HG03575 (cell line): ENCODE measurements around the gene OR2T35.
"Not testable (repeated sequence)": the region's sequence is repeated elsewhere in the genome, so short reads cannot be mapped to it uniquely, and the experiment has no call there.

Experiments
- ATAC-seq: cut with Tn5 transposase; IDR thresholded peaks from one replicate; pipeline ENCODE4 v1.9.1; 2021; ENCODE audit not compliant: unreplicated experiment, insufficient number of reproducible peaks, low FRiP score; ENCODE audit errors: extremely low read depth

The OR2T35 gene, protein sequence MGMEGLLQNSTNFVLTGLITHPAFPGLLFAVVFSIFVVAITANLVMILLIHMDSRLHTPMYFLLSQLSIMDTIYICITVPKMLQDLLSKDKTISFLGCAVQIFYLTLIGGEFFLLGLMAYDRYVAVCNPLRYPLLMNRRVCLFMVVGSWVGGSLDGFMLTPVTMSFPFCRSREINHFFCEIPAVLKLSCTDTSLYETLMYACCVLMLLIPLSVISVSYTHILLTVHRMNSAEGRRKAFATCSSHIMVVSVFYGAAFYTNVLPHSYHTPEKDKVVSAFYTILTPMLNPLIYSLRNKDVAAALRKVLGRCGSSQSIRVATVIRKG

DNA sequence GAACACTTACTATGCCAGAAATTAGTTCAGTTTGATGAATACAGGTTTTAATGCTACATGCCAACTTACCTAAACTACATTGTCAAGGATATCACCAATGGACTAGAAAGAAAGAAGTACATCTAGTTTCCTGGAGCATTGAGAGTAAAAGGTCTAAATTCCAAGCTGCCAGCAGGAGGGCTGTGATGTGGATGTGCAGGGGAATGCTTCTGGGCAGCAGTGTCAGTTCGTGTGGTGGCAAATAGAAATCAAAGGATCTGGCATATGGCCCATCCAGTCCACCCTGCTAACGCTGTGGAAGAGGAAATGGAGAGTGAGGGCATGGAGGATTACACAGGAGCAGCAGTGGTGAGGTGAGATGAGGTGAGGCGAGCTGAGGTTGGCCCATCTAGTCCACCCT, at the start of gene OR2T35:
Gene OR2T35, minus strand, starts transcription at position 101 of the 400 bp plus-strand sequence. CDS start 6,020 bp downstream, outside the sequence.
- ATAC-seq = not testable (repeated sequence)

DNA sequence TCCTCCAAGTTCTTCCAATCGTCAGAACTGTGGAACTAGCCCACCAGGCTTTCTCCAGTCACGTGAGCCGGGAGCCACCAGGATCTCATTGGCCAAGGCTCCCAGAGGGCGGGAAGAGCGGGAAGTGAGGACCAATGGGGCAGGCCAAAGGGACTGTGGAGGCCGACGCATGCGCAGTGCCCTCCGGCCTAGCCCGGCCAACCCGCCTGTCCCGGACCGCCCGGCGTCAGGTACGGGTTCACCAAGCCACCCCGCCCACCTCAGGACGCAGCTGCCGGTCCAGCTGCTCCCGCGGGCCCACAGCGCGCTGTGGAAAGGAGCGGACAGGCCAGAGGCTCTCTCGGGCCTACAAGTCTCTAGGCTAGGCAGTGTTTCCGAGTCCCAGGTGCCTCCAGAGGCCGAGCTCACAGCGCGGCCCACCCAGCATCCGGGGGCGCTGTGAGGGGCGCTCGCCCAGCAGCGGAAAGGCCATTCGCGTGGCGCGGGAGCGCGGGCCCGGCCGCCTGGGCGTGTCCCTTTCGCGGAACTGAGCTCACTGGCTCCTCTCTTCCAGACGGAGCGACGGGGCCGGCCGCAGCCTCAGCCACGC, 46.6 kb upstream of the OR2T35 start:
- no peak for ATAC-seq

GRCh38 chr1:248688527-248689298, 43.6 kb upstream of the OR2T35 start:
- ATAC-seq = peak; percentile 47

DNA sequence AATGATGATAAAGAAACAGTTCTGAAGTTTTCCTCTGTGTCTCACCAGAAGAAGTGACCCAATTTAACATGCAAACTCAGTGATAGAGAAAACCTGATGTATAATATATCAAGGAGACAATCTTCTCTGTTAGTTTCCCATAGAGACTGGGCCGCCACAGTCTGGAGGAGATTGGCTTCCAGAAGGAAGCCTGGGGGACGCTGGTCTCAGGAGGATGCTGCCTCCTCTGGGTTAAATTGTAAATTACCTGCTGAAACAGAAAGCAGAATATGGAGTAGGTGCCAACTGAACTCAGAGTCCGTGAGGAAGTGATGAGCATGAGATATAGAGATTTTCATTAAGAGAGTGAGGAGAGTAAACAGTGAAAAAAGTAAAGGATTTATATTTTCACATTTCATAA, 41.7 kb upstream of the OR2T35 start:
- ATAC-seq = peak; percentile 60

DNA sequence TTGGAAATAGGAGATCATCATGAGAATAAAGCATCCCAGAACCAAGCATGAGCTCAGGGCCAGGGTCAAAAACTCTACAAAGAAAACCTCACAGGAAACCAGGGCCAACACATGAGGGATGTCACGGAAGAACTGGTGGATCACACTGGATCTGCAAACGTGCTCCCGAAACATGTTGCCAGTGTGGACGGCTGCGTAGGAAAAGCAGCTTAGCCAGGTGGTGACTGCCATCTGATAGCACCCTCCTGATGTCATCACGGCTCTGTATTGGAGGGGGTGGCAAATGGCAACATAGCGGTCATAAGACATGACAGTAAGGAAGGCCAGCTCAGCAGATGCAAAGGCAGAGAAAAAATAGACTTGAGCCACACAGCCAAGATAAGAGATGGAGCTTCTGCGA, 36.6 kb upstream of the OR2T35 start:
- ATAC-seq = no peak

DNA sequence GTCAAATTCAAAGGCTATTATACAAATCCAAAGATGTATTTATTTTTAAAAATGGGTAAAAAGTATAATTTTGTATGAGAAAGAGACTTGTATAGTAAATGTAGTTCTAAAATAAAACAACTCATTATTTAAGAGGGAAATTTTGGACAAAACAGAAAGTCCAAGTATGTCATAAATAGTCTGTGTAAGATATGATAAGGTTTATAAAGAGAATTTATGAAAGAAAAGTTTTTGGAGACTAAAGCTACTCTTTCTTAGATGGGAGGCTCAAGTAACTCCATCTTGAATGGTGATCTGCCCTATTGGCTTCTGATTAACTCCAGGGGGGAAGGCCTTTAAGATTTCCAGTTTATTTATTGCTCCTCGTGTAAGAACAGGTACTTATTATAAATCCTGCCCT, 24.9 kb upstream of the OR2T35 start:
- ATAC-seq = no peak

GRCh38 chr1:248663453-248664328, 18.6 kb upstream of the OR2T35 start:
- peak; percentile 89 for ATAC-seq

DNA sequence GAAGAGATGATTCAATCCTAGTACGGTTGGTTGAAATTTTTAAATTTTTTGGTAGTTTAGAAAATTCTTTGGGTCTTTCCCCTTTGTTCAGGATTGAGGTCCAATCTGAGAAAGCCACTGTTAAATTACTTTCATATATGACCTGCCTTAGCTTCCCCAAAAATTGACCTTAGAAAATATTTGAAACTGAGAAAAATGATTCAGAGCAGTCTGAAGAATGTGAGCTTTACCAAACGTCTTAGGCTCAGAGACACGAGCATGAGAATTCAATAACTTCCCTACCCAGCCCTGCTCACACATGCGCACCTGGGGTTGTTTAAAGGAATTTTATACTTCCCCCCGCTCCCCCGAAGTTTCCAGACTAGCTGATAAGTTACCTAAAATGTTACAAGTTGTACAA, 11.7 kb upstream of the OR2T35 start:
- not testable (repeated sequence) for ATAC-seq

DNA sequence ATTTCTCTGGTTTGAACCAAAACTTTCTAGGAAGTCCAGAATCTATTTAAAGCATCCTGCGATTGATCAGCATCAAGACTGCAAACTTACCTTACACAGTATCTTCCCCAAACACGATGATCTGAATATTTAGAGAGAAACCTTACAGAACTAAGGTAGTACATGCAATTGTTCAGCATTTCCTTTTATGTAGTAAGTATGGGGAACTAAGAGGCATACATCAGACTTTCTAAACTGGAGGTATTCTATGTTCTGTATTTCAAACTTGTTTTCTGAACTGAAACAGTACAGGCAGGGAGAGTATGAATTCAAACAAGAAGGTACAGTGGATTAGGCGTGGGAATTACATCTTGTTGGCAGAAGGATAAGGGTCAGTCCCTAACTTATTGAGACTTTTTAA, 10.3 kb upstream of the OR2T35 start, which contains the start of gene OR2T27:
Gene OR2T27, minus strand, starts transcription at position 175 of the 400 bp plus-strand sequence. CDS start 4,644 bp downstream, outside the sequence.
- not testable (repeated sequence) for ATAC-seq

DNA sequence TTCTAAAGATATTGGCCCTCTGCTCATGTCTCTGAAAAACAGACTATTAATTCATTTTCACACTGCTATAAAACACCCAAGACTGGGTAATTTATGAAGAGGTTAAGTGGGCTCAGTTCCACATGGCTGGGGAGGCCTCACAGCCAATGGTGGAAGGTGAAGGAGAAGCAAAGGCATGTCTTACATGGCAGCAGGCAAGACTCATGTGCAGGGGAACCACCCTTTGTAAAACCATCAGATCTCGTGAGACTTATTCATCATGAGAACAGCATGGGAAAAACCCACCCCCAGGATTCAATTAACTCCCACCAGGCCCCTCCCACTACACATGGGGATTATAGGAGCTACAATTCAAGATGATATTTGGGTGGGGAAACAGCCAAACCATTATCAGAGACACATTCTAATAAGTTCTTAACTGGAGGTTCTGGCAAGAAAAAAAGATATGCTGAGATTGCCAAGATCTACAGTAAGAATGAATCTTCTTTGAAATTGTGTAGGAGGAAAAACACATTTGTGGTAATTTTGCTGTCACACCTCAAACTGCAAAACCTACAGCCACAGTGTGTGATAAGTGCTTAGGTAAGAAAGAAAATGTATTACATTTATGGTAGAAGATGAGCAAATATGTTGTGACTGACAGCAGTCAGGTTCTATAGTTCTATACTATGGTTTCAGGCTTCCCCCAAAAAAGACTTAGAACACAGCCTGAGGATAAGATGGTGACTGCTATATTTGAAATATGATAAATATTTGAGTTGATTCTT, 3.9 kb upstream of the OR2T35 start:
- not testable (repeated sequence) for ATAC-seq

- ATAC-seq = peak; percentile 66
These were observed 2.0 kb downstream of the OR2T35 start for GRCh38 chr1:248642971-248643651.

- not testable (repeated sequence) for ATAC-seq
These were observed 3.5 kb downstream of the OR2T35 start for GRCh38 chr1:248641583-248641982.

DNA sequence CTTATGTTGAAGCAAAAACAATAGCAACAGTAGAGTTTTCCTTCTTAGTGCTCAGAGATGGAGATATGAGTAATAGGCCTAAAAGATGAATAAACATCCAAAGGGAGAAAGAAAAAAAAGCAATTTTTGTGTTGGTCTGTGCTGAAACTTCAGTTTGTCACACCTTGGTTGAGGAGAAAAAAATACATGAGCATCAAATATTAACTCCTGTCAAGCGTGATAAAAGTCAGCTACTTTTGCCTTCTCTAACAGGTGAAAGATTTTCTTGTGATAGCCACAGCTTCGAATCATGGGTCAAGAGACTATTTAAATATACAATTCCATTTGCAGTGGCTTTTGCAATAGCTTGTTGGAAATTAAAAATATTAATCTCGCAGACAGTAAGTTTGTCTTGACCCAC, 4.2 kb downstream of the OR2T35 start:
- not testable (repeated sequence) for ATAC-seq

DNA sequence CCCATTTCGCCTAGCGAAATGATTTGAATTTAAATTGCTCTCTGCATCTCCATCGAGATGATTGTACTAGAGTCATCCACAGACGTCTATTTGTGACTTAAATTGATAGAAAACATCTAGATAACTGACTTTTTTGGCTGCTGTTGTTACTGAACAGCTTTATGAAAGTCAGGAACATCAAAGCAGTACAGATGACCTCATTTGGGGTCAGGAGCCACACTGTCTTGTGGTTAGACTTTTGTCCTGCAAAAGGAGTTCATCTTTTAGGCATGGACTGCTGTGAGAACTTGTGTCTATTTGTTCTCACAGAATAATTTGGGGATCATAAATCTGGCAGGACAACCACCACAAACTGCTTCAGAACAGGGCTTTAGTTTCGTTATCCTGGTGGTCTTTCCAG, 5.4 kb downstream of the OR2T35 start:
- not testable (repeated sequence) for ATAC-seq

DNA sequence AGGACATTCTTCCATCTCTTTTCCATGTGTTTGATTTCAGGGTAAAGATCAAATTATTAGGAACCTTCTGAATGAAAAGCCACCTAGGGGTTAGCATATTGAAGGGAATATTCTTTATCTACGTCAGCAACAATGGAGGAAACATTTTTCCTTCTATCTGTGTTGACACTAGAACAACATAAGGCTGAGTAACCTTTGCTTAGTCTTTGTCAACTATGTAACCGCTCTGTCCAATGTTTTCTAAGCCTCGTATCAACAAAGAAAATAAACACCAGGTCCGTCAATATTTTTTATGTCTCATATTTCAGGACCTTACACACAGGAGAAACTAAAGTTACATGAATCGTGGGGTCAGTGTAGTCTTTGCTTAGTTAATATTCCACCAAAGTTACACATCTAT, 8.5 kb downstream of the OR2T35 start:
- ATAC-seq = not testable (repeated sequence)

DNA sequence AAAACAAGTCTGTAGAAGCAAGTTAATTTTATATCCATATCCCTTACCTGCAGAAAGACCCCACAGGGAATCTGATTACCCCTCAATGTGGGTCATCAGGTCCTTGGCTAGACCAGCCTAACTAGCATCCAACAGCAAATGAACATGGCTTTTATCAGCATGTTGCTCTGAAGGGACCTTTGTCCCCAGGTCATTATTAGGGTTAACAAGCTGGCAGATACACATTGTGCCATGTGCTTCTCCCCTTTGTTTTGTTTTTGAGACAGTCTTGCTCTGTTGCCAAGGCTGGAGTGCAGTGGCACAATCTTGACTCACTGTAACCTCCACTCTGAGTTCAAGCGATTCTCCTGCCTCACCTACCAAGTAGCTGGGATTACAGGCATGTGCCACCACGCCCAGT, 10.1 kb downstream of the OR2T35 start, which contains the start of gene OR2T11:
Gene OR2T11, minus strand, starts transcription at position 101 of the 400 bp plus-strand sequence. CDS start 7,963 bp downstream, outside the sequence.
- ATAC-seq = not testable (repeated sequence)

- no peak for ATAC-seq
These were observed 13.6 kb downstream of the OR2T35 start for GRCh38 chr1:248631354-248632008.
